Fibroblast of skin of right biceps (primary cell): ENCODE results near the gene TSPYL2.

Experiments used
- DNase-seq: peaks from one replicate; pipeline ENCODE4 v3.0.0-alpha.2; 2013

TSPYL2 gene

DNA sequence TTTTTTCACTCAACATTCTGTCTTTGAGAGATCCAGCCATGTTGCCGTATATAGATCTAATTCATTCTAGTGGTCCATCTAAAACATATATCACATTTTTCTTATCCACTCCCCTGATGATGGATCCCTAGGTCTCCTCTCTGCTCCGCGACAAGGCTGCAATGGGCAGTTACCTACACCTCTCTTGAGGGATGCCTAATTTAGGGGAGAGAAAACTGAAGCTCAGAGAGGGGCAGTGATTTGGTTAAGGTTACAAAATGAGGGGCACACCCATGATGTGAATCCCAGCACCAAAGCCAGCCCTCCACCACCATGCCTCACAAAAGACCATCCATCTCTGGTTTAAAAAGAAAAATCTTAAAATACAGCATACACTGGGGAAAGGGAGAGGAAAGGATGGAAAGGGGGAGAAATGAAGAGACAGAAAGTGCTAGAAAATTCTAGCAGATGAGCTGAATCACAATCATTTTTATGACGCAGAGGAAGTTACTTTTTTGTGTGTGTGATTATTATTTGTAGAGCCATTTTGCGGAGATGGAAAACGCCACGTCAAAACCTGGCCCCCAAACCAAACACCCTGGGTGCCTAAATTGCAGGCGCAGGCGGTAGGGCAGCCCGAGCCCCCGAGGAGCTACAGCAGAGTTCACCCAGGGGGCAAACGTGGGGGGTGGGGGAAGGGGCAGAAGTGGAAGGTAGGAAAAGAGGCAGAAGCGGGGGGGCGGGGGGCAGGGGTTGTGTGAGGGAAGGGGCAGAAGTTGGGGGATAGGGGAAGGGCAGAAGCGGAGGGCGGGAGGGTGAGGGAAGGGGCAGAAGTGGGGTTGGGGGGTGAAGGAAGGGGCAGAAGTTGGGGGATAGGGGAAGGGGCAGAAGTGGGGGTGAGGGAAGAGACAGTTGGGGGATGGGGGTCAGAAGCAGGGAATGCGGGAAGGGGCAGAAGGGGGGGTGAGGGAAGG, 1.3 kb upstream of the TSPYL2 start:
- DNase-seq, result peak; percentile 55

DNA sequence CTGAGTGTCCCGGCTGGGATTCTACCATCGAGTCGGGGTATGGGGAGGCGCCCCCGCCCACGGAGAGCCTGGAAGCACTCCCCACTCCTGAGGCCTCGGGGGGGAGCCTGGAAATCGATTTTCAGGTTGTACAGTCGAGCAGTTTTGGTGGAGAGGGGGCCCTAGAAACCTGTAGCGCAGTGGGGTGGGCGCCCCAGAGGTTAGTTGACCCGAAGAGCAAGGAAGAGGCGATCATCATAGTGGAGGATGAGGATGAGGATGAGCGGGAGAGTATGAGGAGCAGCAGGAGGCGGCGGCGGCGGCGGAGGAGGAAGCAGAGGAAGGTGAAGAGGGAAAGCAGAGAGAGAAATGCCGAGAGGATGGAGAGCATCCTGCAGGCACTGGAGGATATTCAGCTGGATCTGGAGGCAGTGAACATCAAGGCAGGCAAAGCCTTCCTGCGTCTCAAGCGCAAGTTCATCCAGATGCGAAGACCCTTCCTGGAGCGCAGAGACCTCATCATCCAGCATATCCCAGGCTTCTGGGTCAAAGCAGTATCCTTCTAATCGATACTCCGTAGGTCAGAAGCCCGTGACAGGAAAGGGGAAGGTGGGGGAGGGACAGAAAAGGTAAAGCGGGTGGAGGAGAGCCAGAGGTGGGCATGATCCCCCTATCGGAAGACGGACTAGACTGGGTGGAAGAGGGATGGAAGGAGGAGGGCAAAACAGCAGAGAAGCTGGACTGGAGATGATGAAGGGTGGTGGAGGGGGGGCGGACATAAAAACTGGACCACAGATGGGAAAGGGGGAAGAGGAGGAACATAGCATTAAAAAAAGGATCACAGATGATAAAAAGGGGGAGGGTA, 828 bp downstream of the TSPYL2 start:
- DNase-seq, result no peak

- DNase-seq, result peak; percentile 44
These were observed 1.9 kb downstream of the TSPYL2 start for GRCh38 chrX:53084043-53084570.

GRCh38 chrX:53084863-53085262, 2.7 kb downstream of the TSPYL2 start:
- no peak for DNase-seq

DNA sequence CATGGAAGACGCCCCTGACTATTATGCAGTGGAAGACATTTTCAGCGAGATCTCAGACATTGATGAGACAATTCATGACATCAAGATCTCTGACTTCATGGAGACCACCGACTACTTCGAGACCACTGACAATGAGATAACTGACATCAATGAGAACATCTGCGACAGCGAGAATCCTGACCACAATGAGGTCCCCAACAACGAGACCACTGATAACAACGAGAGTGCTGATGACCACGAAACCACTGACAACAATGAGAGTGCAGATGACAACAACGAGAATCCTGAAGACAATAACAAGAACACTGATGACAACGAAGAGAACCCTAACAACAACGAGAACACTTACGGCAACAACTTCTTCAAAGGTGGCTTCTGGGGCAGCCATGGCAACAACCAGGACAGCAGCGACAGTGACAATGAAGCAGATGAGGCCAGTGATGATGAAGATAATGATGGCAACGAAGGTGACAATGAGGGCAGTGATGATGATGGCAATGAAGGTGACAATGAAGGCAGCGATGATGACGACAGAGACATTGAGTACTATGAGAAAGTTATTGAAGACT, 3.6 kb downstream of the TSPYL2 start:
- no peak for DNase-seq

- DNase-seq, result no peak
These were observed 4.3 kb downstream of the TSPYL2 start for GRCh38 chrX:53086464-53086863.

DNA sequence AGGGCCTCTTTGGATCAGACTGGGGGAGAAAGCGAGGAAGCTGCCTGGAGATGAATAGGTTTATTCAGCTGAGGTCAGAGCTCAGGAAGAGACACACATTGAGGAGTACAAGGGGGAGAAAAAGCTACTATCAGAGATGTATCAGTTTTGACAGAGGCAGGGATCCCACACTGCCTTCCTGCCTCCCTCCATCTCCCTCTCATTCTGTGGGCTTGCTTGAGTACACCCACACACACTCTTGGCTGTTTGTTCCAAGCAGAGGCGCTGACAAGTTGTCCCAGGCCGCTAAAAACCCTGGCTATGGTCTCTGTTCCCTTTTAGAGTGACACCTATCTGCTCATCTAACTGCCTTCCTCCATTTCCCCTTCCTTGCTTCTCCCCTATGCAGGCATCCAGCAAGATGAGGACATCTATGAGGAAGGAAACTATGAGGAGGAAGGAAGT, 5.2 kb downstream of the TSPYL2 start:
- DNase-seq, result no peak

DNA sequence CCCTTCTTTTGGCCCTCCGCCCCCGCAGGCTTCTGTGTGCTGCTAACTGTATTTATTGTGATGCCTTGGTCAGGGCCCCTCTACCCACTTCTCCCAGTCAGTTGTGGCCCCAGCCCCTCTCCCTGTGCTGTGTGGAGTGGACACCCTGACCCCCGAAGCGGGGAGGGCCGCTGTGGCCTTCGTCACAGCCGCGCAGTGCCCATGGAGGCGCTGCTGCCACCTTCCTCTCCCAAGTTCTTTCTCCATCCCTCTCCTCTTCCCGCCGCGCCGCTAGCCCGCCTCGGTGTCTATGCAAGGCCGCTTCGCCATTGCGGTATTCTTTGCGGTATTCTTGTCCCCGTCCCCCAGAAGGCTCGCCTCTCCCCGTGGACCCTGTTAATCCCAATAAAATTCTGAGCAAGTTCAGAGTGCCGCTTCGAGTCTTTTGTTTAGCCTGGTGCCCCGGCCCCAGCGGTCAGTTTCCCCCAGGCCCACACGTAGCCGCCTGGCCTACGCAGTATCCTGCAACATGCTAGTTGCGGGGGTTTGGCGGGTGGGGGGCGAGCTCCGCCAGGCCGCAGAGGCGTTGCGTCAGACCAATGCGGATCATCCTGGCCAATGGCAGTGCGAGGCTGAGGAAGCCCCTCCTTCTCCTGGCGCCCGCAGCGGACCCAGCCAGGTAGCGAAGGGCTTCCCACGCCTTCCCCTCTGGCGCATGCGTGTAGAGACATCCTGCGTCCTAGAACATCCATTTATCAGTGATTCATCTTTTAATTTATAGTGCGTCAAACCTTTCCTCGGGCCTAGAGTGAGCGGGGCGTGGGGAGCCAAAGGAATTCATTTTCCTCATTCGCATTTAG, 6.2 kb downstream of the TSPYL2 start:
- peak; percentile 86 for DNase-seq

DNA sequence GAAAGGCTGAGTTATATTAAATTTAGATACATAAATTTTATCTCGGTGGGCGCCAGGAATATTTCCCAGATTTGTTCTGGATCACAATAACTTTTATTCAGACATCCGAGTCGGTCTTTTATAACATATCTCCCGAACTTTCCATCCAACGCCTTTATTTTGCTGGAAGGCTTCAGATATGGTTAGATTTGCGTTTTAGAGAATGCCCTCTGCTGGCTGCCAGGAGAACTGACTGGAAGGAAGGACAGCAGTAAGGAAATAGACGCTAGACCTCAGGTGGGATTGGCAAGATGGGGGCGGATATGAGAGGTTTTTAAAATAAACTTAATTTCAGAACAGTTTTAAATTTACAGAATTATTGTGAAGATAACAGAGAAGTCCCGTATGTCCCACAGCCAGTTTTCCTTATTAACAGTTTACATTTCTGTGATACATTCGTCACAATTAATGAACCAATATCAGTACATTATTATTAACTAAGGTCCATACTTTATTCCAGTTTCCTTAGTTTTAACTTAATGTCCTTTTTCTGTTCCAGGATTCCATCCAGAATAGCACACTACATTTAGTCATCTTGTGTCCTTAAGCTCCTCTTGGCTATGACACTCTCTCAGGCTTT, 7.2 kb downstream of the TSPYL2 start:
- DNase-seq, result peak; percentile 70

GRCh38 chrX:53089925-53090324, 7.8 kb downstream of the TSPYL2 start:
- peak; percentile 7 for DNase-seq

GRCh38 chrX:53091354-53091753, 9.2 kb downstream of the TSPYL2 start:
- no peak for DNase-seq

DNA sequence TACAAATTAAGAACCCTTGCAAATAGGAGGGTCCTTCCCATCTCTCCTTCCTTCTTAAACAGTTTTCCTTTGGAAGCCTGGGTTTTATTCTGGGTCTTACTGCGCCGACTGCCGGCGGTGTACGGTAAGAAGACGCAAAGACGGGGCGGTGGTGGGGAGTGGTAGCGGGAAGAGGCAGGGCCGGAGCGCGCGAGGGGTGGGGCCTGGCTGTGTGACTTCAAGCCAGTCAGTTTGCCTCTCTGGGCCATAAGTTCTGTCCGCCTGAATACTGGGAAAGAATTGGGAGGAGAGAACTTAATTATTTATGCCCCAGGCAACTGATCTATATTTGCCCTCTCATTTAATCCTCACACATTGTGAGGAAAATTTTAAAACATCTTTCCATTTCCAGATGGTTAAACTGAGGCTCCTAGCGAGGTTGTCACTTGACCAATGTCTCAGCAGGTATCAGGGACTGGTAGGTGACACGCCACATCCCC, 11.0 kb downstream of the TSPYL2 start:
- peak; percentile 78 for DNase-seq

GRCh38 chrX:53093748-53094581, 11.8 kb downstream of the TSPYL2 start, which contains the start of gene KANTR:
TSS of gene KANTR (plus strand) at chrX:53094142. CDS start at chrX:53124273, 30,131 bp downstream.
- peak; percentile 95 for DNase-seq

- DNase-seq, result no peak
These were observed 12.4 kb downstream of the TSPYL2 start for GRCh38 chrX:53094582-53094905.

GRCh38 chrX:53095796-53096195, 13.6 kb downstream of the TSPYL2 start:
- no peak for DNase-seq

- DNase-seq, result no peak
These were observed 32.8 kb downstream of the TSPYL2 start for GRCh38 chrX:53114864-53115549.

GRCh38 chrX:53115550-53115874, 33.3 kb downstream of the TSPYL2 start:
- no peak for DNase-seq

DNA sequence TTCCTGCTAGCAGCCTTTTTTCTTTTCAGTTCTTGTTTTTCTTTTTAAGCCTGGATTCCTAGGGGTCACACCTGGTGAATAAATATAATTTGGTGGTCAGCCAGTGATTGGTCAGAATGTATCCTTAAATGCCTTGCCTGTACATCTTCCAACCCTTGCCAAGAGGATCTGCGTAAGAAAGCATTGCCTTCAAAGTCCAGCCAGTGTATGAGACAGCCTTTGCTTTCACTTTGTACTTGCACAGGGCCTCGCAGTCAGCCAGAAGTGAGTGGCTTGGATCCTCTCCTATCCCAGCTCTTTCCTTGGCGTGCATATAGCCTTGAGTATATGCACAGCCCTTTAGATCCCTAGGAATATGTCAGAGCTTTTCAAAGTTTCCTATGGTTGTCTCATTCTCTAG, 33.9 kb downstream of the TSPYL2 start:
- DNase-seq, result peak; percentile 43

- no peak for DNase-seq
These were observed 39.8 kb downstream of the TSPYL2 start for GRCh38 chrX:53122013-53122412.

DNA sequence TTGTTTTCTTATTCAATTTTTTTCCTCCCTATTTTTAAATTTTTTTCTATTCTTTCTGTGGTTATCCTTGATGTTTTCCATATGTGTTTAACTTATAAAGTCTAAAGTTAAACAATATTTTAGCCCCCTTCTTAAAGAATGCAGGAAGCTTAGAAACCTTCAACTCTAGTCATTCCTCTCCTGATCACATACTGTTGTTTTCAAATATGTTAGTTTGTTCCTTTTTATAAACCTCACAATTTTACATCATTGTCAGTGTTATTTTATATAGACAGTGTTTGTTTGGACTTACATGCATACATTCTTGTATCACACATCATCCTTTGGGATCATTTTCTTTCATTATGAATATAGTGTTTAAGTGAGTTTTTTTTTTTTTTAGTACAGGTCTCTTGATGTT, 43.3 kb downstream of the TSPYL2 start:
- no peak for DNase-seq
